K562 (cell line): ENCODE data around the gene NACC1. TPM values are rescaled to one million over a fixed set of nuclear protein-coding genes. Genes with fewer than 3 reads are reported as not detected.

Source experiments
- BCOR ChIP-seq: fragments of 450-650 bp; IDR thresholded peaks from 2 replicates; pipeline ENCODE4 v1.6.1; 2016
- CC2D1A ChIP-seq: fragments of 450-650 bp; IDR thresholded peaks from 2 replicates; pipeline ENCODE4 v1.6.1; 2017; ENCODE audit warnings: mild to moderate bottlenecking
- CEBPB ChIP-seq: fragments of 450-650 bp; IDR thresholded peaks from 2 replicates; pipeline ENCODE4 v1.6.1; 2016; ENCODE audit warnings: missing genetic modification characterization, missing compliant biosample characterization
- DPF2 ChIP-seq: fragments of 450-650 bp; IDR thresholded peaks from 2 replicates; pipeline ENCODE4 v1.6.1; 2016
- HDGF ChIP-seq: fragments of 450-650 bp; IDR thresholded peaks from 2 replicates; pipeline ENCODE4 v1.6.1; 2016
- HMGN3 ChIP-seq: IDR thresholded peaks from 2 replicates; pipeline ENCODE4 v1.6.1; 2011; ENCODE audit warnings: borderline replicate concordance, low read depth, mild to moderate bottlenecking, mixed read lengths, low read length; ENCODE audit not compliant: insufficient read length; ENCODE audit errors: extremely low read depth
- JUND ChIP-seq, 2 experiments: IDR thresholded peaks; 2 replicates in 1 of 2; 3 replicates in 1 of 2; pipeline ENCODE4 v1.6.1; 2011; ENCODE audit warnings: borderline replicate concordance in 2 of 2, low read depth in 2 of 2, low read length in 2 of 2, improper control_type of control experiment in 1 of 2, missing biosample characterization in 1 of 2, missing genetic modification characterization in 1 of 2, missing genetic modification reagents in 1 of 2
- NCOA1 ChIP-seq: fragments of 450-650 bp; IDR thresholded peaks from 2 replicates; pipeline ENCODE4 v1.6.1; 2016; ENCODE audit warnings: low read depth
- NFIC ChIP-seq: fragments of 450-650 bp; IDR thresholded peaks from 2 replicates; pipeline ENCODE4 v1.6.1; 2017; ENCODE audit warnings: mild to moderate bottlenecking, inconsistent platforms
- NR4A1 ChIP-seq, 2 experiments: fragments of 250-450 bp in 1 of 2; fragments of 450-650 bp in 1 of 2; sonication (Bioruptor Pico) in 1 of 2; IDR thresholded peaks; 2 replicates each; pipeline versions ENCODE4 v1.4.0 to v1.6.1; 2016 to 2020; ENCODE audit warnings: mild to moderate bottlenecking in 2 of 2, missing compliant biosample characterization in 1 of 2, missing genetic modification characterization in 1 of 2, moderate library complexity in 1 of 2
- PHB2 ChIP-seq: fragments of 450-650 bp; IDR thresholded peaks from 2 replicates; pipeline ENCODE4 v1.6.1; 2017; ENCODE audit warnings: low read depth
- RBM15 ChIP-seq: fragments of 200-400 bp; formaldehyde crosslinking; IDR thresholded peaks from 2 replicates; pipeline ENCODE4 v1.6.1; 2018; ENCODE audit warnings: mild to moderate bottlenecking, low read length, moderate library complexity; ENCODE audit not compliant: insufficient read depth
- SMAD1 ChIP-seq: fragments of 150-350 bp; IDR thresholded peaks from 2 replicates; pipeline ENCODE4 v1.6.1; 2014; ENCODE audit warnings: low read length, low read depth; ENCODE audit not compliant: partially characterized antibody
- TCF7 ChIP-seq: sonication (generic); IDR thresholded peaks from 2 replicates; pipeline ENCODE4 v1.6.1; 2016; ENCODE audit warnings: antibody characterized with exemption, borderline replicate concordance
- ZNF280B ChIP-seq: fragments of 250-450 bp; sonication (Bioruptor Pico); IDR thresholded peaks from 2 replicates; pipeline ENCODE4 v1.5.1; 2021; ENCODE audit warnings: mild to moderate bottlenecking
- ZNF384 ChIP-seq: IDR thresholded peaks from 2 replicates; pipeline ENCODE4 v1.6.1; 2012; ENCODE audit warnings: low read depth, low read length, improper control_type of control experiment
- ZNF431 ChIP-seq: sonication (generic); formaldehyde crosslinking; IDR thresholded peaks from 2 replicates; pipeline ENCODE4 v1.8.0; 2022; ENCODE audit warnings: mild to moderate bottlenecking, missing genetic modification reagents
- polyA plus RNA-seq, 8 experiments: library from polyadenylated mRNA; depleted of rRNA in 4 of 8; stranded (reverse) in 5 of 8; unstranded in 3 of 8; fragments of >200 nt; fragmentation: Nextera tagmentation in 2 of 8; fragmentation: Illumina TruSeq in 1 of 8; extraction: Ambion mirVana in 2 of 8; extraction: Trizol in 1 of 8; gene quantifications; 2 replicates each; pipeline versions ENCODE4 v1.2.1 to v1.2.3, GENCODE V29; 2011 to 2014; ENCODE audit warnings: inconsistent platforms in 1 of 8, missing spikeins in 1 of 8
- total RNA-seq, 7 experiments: library from RNA; depleted of rRNA in 6 of 7; stranded (reverse); fragments of >200 nt in 6 of 7; fragmentation: Illumina TruSeq in 2 of 7; extraction: Trizol in 2 of 7; gene quantifications; 2 replicates each; pipeline versions ENCODE4 v1.2.1 to v1.2.3, GENCODE V29; 2011 to 2021; ENCODE audit warnings: low replicate concordance in 1 of 7
- TF ChIP-seq, protein P1 (sequence below): sonication (generic); formaldehyde crosslinking; IDR thresholded peaks from 2 replicates; pipeline ENCODE4 v1.8.0; 2022; ENCODE audit warnings: mild to moderate bottlenecking, missing genetic modification reagents
- TF ChIP-seq, protein P2 (sequence below): fragments of 250-450 bp; sonication (Bioruptor Pico); IDR thresholded peaks from 2 replicates; pipeline ENCODE4 v1.5.0; 2021; ENCODE audit warnings: mild to moderate bottlenecking, moderate library complexity

Gene NACC1
- total and polyA plus RNA-seq, 9 of the 15 experiments (the other 6 are each of a cell fraction or from before 2014, with no cell fraction given): 0.04 to 96.6 (median 25.8) TPM

- no peak for TF ChIP-seq ZNF280B (CRISPR knock-in tag)
- no peak for TF ChIP-seq HMGN3
- peak; percentile 38; the same call in 1 of the 2 replicates for TF ChIP-seq CEBPB (tag)
- TF ChIP-seq TCF7: peak; percentile 65; the same call in 1 of the 2 replicates
- no peak; the same call in 1 of the 2 replicates for TF ChIP-seq NCOA1
- peak; percentile 21; the same call in 1 of the 2 replicates for TF ChIP-seq NFIC
- no peak for TF ChIP-seq NR4A1 (CRISPR knock-in tag; IDR thresholded peaks at IDR 0.05)
- no peak for TF ChIP-seq NR4A1 (tag; IDR thresholded peaks at IDR 0.05)
- TF ChIP-seq ZNF431 (CRISPR knock-in tag): no peak
- TF ChIP-seq RBM15: no peak
- TF ChIP-seq, protein P1, sequence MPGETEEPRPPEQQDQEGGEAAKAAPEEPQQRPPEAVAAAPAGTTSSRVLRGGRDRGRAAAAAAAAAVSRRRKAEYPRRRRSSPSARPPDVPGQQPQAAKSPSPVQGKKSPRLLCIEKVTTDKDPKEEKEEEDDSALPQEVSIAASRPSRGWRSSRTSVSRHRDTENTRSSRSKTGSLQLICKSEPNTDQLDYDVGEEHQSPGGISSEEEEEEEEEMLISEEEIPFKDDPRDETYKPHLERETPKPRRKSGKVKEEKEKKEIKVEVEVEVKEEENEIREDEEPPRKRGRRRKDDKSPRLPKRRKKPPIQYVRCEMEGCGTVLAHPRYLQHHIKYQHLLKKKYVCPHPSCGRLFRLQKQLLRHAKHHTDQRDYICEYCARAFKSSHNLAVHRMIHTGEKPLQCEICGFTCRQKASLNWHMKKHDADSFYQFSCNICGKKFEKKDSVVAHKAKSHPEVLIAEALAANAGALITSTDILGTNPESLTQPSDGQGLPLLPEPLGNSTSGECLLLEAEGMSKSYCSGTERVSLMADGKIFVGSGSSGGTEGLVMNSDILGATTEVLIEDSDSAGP (CRISPR knock-in tag): no peak
- TF ChIP-seq SMAD1: no peak
- no peak for TF ChIP-seq HDGF
- TF ChIP-seq BCOR: peak; percentile 99
- TF ChIP-seq ZNF384: no peak
- TF ChIP-seq, protein P2, sequence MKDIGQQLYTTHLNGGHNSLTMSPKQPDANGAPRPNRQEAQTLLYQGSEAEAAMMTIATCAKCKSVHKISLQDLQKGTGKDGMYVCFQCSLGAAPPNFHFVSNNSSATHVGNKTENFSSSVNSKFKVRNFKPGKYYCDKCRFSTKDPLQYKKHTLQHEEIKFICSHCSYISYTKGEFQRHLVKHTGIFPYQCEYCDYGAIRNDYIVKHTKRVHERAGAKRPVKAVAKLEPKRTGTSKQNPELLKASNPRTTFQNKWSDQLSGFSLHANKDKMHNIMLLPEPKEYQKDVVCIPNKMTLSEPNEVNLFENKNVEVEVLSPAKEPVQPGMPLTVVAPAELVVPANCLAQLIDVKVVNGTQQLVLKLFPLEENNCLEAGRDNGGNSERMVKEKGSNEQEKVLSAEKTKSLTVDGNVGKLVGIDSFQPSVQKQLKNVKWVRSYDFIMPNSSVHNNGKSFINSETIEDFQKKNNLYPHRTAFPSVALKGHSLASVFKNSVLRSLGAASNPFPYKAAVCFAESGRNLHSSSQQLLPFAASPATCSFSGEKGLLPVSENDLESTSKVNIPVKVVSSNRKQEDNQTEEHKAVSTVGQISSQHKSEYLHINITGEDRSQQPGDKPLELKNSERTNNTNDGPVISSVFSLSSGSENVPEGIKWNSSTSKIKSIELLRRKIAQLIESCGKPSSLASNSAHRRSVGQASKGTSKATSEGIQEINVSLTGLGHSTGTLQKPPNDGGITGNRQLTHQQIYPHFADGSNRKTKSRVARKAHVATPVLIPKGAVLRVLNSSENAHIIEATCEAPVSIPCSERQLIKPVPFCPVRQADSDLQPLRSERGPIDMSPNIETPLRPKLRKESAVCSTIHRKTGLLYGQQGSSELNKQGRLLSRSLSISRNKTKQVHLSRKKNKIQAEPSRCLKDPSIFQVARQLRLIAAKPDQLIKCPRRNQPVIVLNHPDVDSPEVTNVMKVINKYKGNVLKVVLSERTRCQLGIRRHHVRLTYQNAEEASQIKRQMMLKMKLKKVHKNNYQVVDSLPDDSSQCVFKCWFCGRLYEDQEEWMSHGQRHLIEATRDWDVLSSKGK (CRISPR knock-in tag): no peak
- TF ChIP-seq CC2D1A: peak; percentile 73; the same call in 1 of the 2 replicates
- TF ChIP-seq DPF2: peak; percentile 60
- peak; percentile 48; the same call in 1 of the 2 replicates for TF ChIP-seq JUND (IDR thresholded peaks at IDR 0.05; ENCODE audit: borderline replicate concordance, low read depth, low read length)
- peak; percentile 72; the same call in 2 of the 3 replicates for TF ChIP-seq JUND (tag; IDR thresholded peaks at IDR 0.05; ENCODE audit: borderline replicate concordance, low read depth, low read length)
- TF ChIP-seq PHB2: no peak
Measured at GRCh38 chr19:13116282-13117175, 1.5 kb upstream of the NACC1 start, which contains the start of gene TRMT1 (continued).
